Measurements from ENCODE around the gene LZTS2. TPM values are rescaled to one million over a fixed set of nuclear protein-coding genes. Genes with fewer than 3 reads are reported as not detected.

Gene LZTS2
- total and polyA plus RNA-seq, 4 donors: 2.1 to 10.3 (median 9.5) TPM

- Histone ChIP-seq H3K9me3 (ENCODE audit: control insufficient read depth in 4 of 4, low read length in 3 of 4) (no peaks in the 10 kb centered on the region), H3K27me3 (ENCODE audit: control insufficient read depth in 4 of 4, insufficient read depth in 4 of 4, low read length in 3 of 4) (no peaks in the 10 kb centered on the region), H3K4me3 (ENCODE audit: low read depth in 1 of 3, low read length in 3 of 3) (peak within 1 kb of the TSS; percentile 89 to 98 (median 93)), H3K9ac (ENCODE audit: low read depth in 1 of 2, low read length in 2 of 2) (peak within 1 kb of the TSS in 1 of 2 donors; percentile 87), H3K4me1 (ENCODE audit: control insufficient read depth in 4 of 4, insufficient read depth in 4 of 4, low read length in 3 of 4) (peaks cover 4 to 33% (median 28%) of the 10 kb centered on the region in 4 donors), H3K36me3 (ENCODE audit: control insufficient read depth in 4 of 4, insufficient read depth in 3 of 4, low read depth in 1 of 4, low read length in 3 of 4) (peaks cover 6 to 24% (median 9%) of the 10 kb centered on the region in 4 donors), H3K27ac (ENCODE audit: low read depth in 1 of 2, low read length in 2 of 2) (peak within 1 kb of the TSS; percentile 44 to 75)
- peak; percentile 19 for TF ChIP-seq YY1 (IDR thresholded peaks at IDR 0.05)
- TF ChIP-seq GABPA (IDR thresholded peaks at IDR 0.05 in 1 of 2, conservative IDR thresholded peaks at IDR 0.05 in 1 of 2): peak; percentile 94 to 99
- TF ChIP-seq HNF4G (IDR thresholded peaks at IDR 0.05): no peak
- no peak for TF ChIP-seq CTCF (IDR thresholded peaks at IDR 0.05; ENCODE audit: low read depth, low read length, missing input control)
- TF ChIP-seq ZBTB33 (IDR thresholded peaks at IDR 0.05): no peak
- no peak for TF ChIP-seq REST (IDR thresholded peaks at IDR 0.05)
- peak; percentile 18 for TF ChIP-seq SP1 (IDR thresholded peaks at IDR 0.05)
- peak; percentile 10 to 63 for TF ChIP-seq RXRA (IDR thresholded peaks at IDR 0.05)
- TF ChIP-seq FOXA1 (IDR thresholded peaks at IDR 0.05): no peak
- no peak for TF ChIP-seq RAD21 (IDR thresholded peaks at IDR 0.05)
- TF ChIP-seq MAX (IDR thresholded peaks at IDR 0.05): peak; percentile 99
- WGBS: under 1% methylated on average over 75 of the region's 75 CpGs
- DNase-seq (ENCODE audit: low spot score): peak; percentile 87
Measured at GRCh38 chr10:100986952-100987684, 12.5 kb upstream of the LZTS2 start, which contains the start of the genes MRPL43 and TWNK. Gene MRPL43, minus strand, starts transcription at chr10:100987497. Its CDS starts 54 bp downstream, at chr10:100987443. Gene TWNK, plus strand, starts transcription at chr10:100987543. Its CDS starts 668 bp downstream, at chr10:100988211.

- H3K4me3 ChIP-seq (ENCODE audit: low read depth in 1 of 3, low read length in 3 of 3): peak overlapping the region; percentile 89 to 98 (median 93)
- DNase-seq (ENCODE audit: low spot score): no peak
- H3K9me3 ChIP-seq (ENCODE audit: control insufficient read depth in 4 of 4, low read length in 3 of 4): no peaks in the 10 kb centered on the region
- peaks cover 4 to 33% (median 28%) of the 10 kb centered on the region in 4 donors for H3K4me1 ChIP-seq (ENCODE audit: control insufficient read depth in 4 of 4, insufficient read depth in 4 of 4, low read length in 3 of 4)
- H3K27ac ChIP-seq (ENCODE audit: low read depth in 1 of 2, low read length in 2 of 2): peak overlapping the region; percentile 44 to 75
- peaks cover 6 to 23% (median 9%) of the 10 kb centered on the region in 4 donors for H3K36me3 ChIP-seq (ENCODE audit: control insufficient read depth in 4 of 4, insufficient read depth in 3 of 4, low read depth in 1 of 4, low read length in 3 of 4)
- H3K27me3 ChIP-seq (ENCODE audit: control insufficient read depth in 4 of 4, insufficient read depth in 4 of 4, low read length in 3 of 4): no peaks in the 10 kb centered on the region
- WGBS: 4% methylated on average over 15 of the region's 15 CpGs
- no peak for TF ChIP-seq HNF4G (IDR thresholded peaks at IDR 0.05)
- peak; percentile 5 for TF ChIP-seq MAX (IDR thresholded peaks at IDR 0.05)
- peak overlapping the region in 1 of 2 donors; percentile 17 for H3K9ac ChIP-seq (ENCODE audit: low read depth in 1 of 2, low read length in 2 of 2)
Measured at GRCh38 chr10:100987685-100988049, 11.9 kb upstream of the LZTS2 start.
